Subcutaneous abdominal adipose tissue (tissue), 5 donors: ENCODE data around the gene CCDC8.
"Not testable (repeated sequence)": the region's sequence is repeated elsewhere in the genome, so short reads cannot be mapped to it uniquely, and the experiment has no call there.

Experiments
- H3K27ac ChIP-seq: one replicate; pipeline ENCODE4 v1.7.0; 2013; ENCODE audit warnings: low read depth, mild to moderate bottlenecking, inconsistent platforms, low read length, moderate library complexity
- H3K27me3 ChIP-seq, 5 donors: one replicate each; pipeline ENCODE4 v1.7.0; 2013; ENCODE audit warnings: low read length in 5 of 5, inconsistent platforms in 1 of 5; ENCODE audit not compliant: control insufficient read depth in 5 of 5, insufficient read depth in 4 of 5
- H3K36me3 ChIP-seq, 5 donors: one replicate each; pipeline ENCODE4 v1.7.0; 2013; ENCODE audit warnings: low read length in 5 of 5; ENCODE audit not compliant: control insufficient read depth in 5 of 5, insufficient read depth in 5 of 5
- H3K4me1 ChIP-seq, 5 donors: one replicate each; pipeline ENCODE4 v1.7.0; 2013; ENCODE audit warnings: low read length in 5 of 5, mild to moderate bottlenecking in 3 of 5, moderate library complexity in 1 of 5; ENCODE audit not compliant: control insufficient read depth in 5 of 5, insufficient read depth in 5 of 5
- H3K4me3 ChIP-seq, 5 donors: one replicate each; pipeline ENCODE4 v1.7.0; 2013; ENCODE audit warnings: low read length in 5 of 5, low read depth in 1 of 5
- H3K9ac ChIP-seq, 5 donors: one replicate each; pipeline ENCODE4 v1.7.0; 2013; ENCODE audit warnings: low read length in 5 of 5, mild to moderate bottlenecking in 4 of 5, moderate library complexity in 3 of 5
- H3K9me3 ChIP-seq, 5 donors: one replicate each; pipeline ENCODE4 v1.7.0; 2013; ENCODE audit warnings: low read length in 5 of 5; ENCODE audit not compliant: control insufficient read depth in 5 of 5
- donor health status: healthy.
- donor health status: healthy.
- donor health status: healthy.
- donor health status: healthy.
- donor health status: healthy.

Gene CCDC8

DNA sequence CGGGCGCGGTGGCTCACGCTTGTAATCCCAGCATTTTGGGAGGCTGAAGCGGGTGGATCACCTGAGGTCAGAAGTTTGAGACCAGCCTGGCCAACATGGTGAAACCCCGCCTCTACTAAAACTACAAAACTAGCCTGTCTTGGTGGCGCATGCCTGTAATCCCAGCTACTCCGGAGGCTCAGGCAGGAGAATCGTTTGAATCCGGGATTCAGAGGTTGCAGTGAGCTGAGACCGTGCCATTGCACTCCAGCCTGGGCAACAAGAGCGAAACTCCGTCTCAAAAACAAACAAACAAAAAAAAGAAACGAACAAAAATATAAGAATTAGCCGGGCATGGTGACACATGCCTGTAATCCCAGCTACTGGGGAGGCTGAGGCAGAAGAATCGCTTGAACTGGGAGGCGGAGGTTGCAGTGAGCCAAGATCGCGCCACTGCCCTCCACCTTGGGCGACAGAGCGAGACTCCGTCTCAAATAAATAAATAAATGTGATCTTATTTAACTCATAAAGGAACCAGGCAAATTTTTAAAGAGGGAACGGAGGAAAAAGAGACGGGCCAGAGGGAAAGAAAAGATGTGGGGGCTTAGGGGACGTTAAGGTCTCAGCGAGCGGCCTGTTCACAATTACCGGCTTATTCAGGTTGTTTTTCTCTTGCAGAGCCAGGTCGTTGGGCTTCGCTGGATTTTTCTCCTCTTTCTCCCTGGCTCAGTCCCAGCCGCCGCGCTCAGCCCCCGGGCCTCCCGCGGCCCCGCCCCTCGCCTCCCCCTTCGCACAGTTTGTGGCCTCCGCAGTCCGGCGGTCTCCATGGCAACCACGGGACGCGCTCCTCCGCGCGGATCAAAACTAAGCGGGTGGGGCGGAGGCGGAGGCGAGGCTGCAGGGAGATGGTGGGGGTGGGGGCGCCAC, 2.7 kb upstream of the CCDC8 start:
- not testable (repeated sequence) for H3K9me3 ChIP-seq, H3K27ac ChIP-seq, H3K36me3 ChIP-seq, H3K9ac ChIP-seq
- H3K4me3 ChIP-seq: peak overlapping the region; percentile 28 to 53 (median 33)
- peaks cover 0 to 39% (median 34%) of the 10 kb centered on the region in 5 donors for H3K4me1 ChIP-seq
- peaks cover 7 to 48% (median 40%) of the 10 kb centered on the region in 5 donors for H3K27me3 ChIP-seq

DNA sequence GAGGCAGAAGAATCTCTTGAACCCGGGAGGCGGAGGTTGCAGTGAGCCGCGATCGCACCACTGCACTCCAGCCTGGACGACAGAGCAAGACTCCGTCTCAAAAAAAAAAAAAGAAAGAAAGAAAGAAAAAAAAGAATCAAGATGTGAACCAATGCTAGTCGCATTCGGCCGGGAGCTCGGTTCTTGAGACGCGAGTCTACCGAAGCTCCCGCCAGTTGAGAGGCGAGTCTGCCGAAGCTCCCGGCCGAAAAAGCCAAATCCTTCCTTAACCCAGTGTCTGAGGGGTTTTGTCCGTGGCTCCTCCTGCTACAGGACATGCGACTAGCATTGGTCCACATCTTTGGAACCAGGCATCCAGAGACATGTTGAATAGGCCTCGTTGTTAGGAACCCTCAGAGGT, 1.5 kb upstream of the CCDC8 start:
- not testable (repeated sequence) for H3K9me3 ChIP-seq, H3K36me3 ChIP-seq, H3K4me3 ChIP-seq, H3K9ac ChIP-seq, H3K27ac ChIP-seq
- Histone ChIP-seq H3K4me1 (peaks cover 0 to 40% (median 35%) of the 10 kb centered on the region in 5 donors), H3K27me3 (peaks cover 7 to 49% (median 42%) of the 10 kb centered on the region in 5 donors)

- peak overlapping the region in 1 of 5 donors; percentile 35 for H3K9ac ChIP-seq
- H3K4me3 ChIP-seq: peak overlapping the region; percentile 52 to 63 (median 57)
- H3K9me3 ChIP-seq: no peaks in the 10 kb centered on the region
- H3K27me3 ChIP-seq: peaks cover 11 to 62% (median 49%) of the 10 kb centered on the region in 5 donors
- H3K36me3 ChIP-seq: no peaks in the 10 kb centered on the region
- H3K4me1 ChIP-seq: peaks cover 0 to 46% (median 40%) of the 10 kb centered on the region in 5 donors
- H3K27ac ChIP-seq: no peak overlapping the region
Observed at GRCh38 chr19:46412650-46413261, 608 bp downstream of the CCDC8 start.

GRCh38 chr19:46411925-46412649, 1.3 kb downstream of the CCDC8 start:
- no peak overlapping the region for H3K9ac ChIP-seq
- H3K27ac ChIP-seq: no peak overlapping the region

GRCh38 chr19:46411088-46411924, 2.1 kb downstream of the CCDC8 start:
- no peak overlapping the region for H3K9ac ChIP-seq
- no peak overlapping the region for H3K27ac ChIP-seq
- H3K27me3 ChIP-seq: peaks cover 20 to 66% (median 51%) of the 10 kb centered on the region in 5 donors

More at GRCh38 chr19:46411925-46412649, 1.3 kb downstream of the CCDC8 start:
- peaks cover 13 to 66% (median 52%) of the 10 kb centered on the region in 5 donors for H3K27me3 ChIP-seq
- H3K36me3 ChIP-seq: no peaks in the 10 kb centered on the region
- H3K4me3 ChIP-seq: peak overlapping the region in 4 of 5 donors; percentile 52 to 63 (median 58)
- peaks cover 0 to 46% (median 40%) of the 10 kb centered on the region in 5 donors for H3K4me1 ChIP-seq
- H3K9me3 ChIP-seq: no peaks in the 10 kb centered on the region

GRCh38 chr19:46410205-46411087, 2.9 kb downstream of the CCDC8 start:
- Histone ChIP-seq H3K9me3 (no peaks in the 10 kb centered on the region), H3K27me3 (peaks cover 26 to 70% (median 58%) of the 10 kb centered on the region in 5 donors), H3K27ac (no peak overlapping the region), H3K4me3 (no peak overlapping the region), H3K36me3 (no peaks in the 10 kb centered on the region), H3K9ac (no peak overlapping the region), H3K4me1 (peaks cover 0 to 33% (median 32%) of the 10 kb centered on the region in 5 donors)

More at GRCh38 chr19:46411088-46411924, 2.1 kb downstream of the CCDC8 start:
- H3K4me1 ChIP-seq: peaks cover 0 to 39% (median 36%) of the 10 kb centered on the region in 5 donors
- H3K36me3 ChIP-seq: no peaks in the 10 kb centered on the region
- H3K4me3 ChIP-seq: peak overlapping the region in 3 of 5 donors; percentile 52 to 63 (median 58)
- H3K9me3 ChIP-seq: no peaks in the 10 kb centered on the region

- no peak overlapping the region for H3K4me3 ChIP-seq
- no peaks in the 10 kb centered on the region for H3K9me3 ChIP-seq
- H3K27ac ChIP-seq: no peak overlapping the region
- peaks cover 26 to 70% (median 66%) of the 10 kb centered on the region in 5 donors for H3K27me3 ChIP-seq
- H3K36me3 ChIP-seq: no peaks in the 10 kb centered on the region
- H3K4me1 ChIP-seq: peaks cover 2 to 45% (median 41%) of the 10 kb centered on the region in 5 donors
- no peak overlapping the region for H3K9ac ChIP-seq
Observed at GRCh38 chr19:46409191-46409590, 4.2 kb downstream of the CCDC8 start.

- Histone ChIP-seq H3K9me3 (no peaks in the 10 kb centered on the region), H3K4me1 (peaks cover 2 to 49% (median 44%) of the 10 kb centered on the region in 5 donors), H3K36me3 (no peaks in the 10 kb centered on the region), H3K27me3 (peaks cover 26 to 69% (median 62%) of the 10 kb centered on the region in 5 donors), H3K9ac (no peak overlapping the region), H3K4me3 (peak overlapping the region in 2 of 5 donors; percentile 19 to 42), H3K27ac (no peak overlapping the region)
Observed at GRCh38 chr19:46408664-46409039, 4.7 kb downstream of the CCDC8 start.
